ENCODE results near the gene PPFIBP2. TPM values are rescaled to one million over a fixed set of nuclear protein-coding genes. Genes with fewer than 3 reads are reported as not detected.

PPFIBP2 gene
- total RNA-seq, 4 donors from 2014 or later: 7.5 to 12.5 (median 10.0) TPM

DNA sequence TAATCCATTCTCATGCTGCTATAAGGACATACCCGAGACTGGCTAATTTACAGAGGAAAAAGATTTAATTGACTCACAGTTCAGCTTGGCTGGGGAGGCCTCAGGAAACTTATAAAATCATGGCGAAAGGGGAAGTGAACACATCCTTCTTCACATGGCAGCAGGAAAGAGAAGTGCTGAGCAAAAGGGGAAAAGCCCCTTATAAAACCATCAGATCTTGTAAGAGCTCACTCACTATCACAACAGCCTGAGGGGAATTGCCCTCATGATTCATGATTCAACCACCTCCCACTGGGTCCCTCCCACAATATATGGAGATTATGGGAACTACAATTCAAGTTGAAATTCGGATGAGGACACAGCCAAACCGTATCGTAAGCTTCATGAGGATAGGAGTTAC, 163.3 kb downstream of the PPFIBP2 start:
- Histone ChIP-seq H3K36me3 (no peaks in the 10 kb centered on the region), H3K9me3 (no peaks in the 10 kb centered on the region), H3K27ac (replicated peaks in 1 of 4) (no peak overlapping the region), H3K4me1 (peaks cover 14 to 20% (median 18%) of the 10 kb centered on the region in 4 donors), H3K4me3 (no peak overlapping the region), H3K27me3 (peaks cover 0 to 53% (median 6%) of the 10 kb centered on the region in 4 donors)
- DNase-seq (ENCODE audit: extremely low spot score): no peak
- intact Hi-C loops (cut with DNase I): no loop called here
- no peak for TF ChIP-seq POLR2AphosphoS5 (IDR thresholded peaks at IDR 0.05)
- no peak for TF ChIP-seq POLR2A (IDR thresholded peaks at IDR 0.05; ENCODE audit: low read depth)
- no peak for TF ChIP-seq EP300 (IDR thresholded peaks at IDR 0.05)
- no peak for TF ChIP-seq CTCF (IDR thresholded peaks at IDR 0.05)
- 78% methylated on average over 5 of the region's 5 CpGs for WGBS

DNA sequence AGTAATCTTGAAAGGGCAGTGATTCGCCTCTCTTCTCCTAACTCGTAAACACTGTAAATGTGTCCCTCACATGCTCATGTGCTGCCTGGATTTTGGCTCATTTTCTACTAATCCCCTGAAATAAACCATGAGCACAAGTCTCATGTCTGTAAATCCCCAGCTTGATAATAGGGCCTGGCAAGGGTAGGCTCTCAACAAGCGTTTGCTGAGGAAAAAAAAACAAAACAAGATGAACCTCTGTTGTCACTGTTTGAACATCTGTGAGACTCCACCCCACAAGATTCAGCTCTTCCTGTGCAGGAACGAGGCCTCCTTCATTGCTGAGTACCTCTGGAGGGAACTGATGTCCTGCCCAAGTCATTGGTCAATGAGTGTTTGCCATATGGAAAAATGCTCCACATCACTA, 164.0 kb downstream of the PPFIBP2 start:
- no peak for DNase-seq (ENCODE audit: extremely low spot score)
- intact Hi-C loops (cut with DNase I): no loop called here
- Histone ChIP-seq H3K4me3 (no peak overlapping the region), H3K4me1 (peaks cover 11 to 17% (median 16%) of the 10 kb centered on the region in 4 donors), H3K36me3 (no peaks in the 10 kb centered on the region), H3K27me3 (peaks cover 0 to 46% (median 6%) of the 10 kb centered on the region in 4 donors), H3K9me3 (no peaks in the 10 kb centered on the region), H3K27ac (replicated peaks in 1 of 4) (no peak overlapping the region)
- TF ChIP-seq POLR2AphosphoS5 (IDR thresholded peaks at IDR 0.05) (no peak), POLR2A (IDR thresholded peaks at IDR 0.05; ENCODE audit: low read depth) (no peak), CTCF (IDR thresholded peaks at IDR 0.05) (no peak), EP300 (IDR thresholded peaks at IDR 0.05) (no peak)
- WGBS: 55% methylated on average over 4 of the region's 4 CpGs

DNA sequence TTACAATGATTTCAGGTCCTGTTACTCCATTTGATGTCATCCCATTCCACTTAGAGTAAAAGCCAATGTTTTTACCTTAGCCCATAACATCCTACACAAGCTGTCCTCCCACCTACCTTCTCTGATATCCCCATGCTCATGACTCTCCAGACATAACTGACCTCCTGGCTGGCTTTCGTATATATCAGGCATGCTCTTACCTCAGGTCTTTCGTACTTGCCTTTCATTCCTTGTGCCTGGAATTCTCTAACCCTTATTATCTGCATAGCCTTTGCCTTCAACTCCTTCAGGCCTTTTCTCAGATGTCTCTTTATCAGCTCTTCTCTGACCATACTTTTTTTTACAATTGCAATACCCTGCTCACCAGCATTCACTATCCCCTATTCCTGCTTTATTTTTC, 169.8 kb downstream of the PPFIBP2 start:
- Histone ChIP-seq H3K9me3 (no peaks in the 10 kb centered on the region), H3K4me1 (no peaks in the 10 kb centered on the region), H3K27me3 (peaks cover 0 to 19% (median 2%) of the 10 kb centered on the region in 4 donors), H3K36me3 (no peaks in the 10 kb centered on the region), H3K4me3 (no peak overlapping the region), H3K27ac (replicated peaks in 1 of 4) (no peak overlapping the region)
- TF ChIP-seq EP300 (IDR thresholded peaks at IDR 0.05) (no peak), POLR2AphosphoS5 (IDR thresholded peaks at IDR 0.05) (no peak), POLR2A (IDR thresholded peaks at IDR 0.05; ENCODE audit: low read depth) (no peak), CTCF (IDR thresholded peaks at IDR 0.05) (no peak)
- no peak for DNase-seq (ENCODE audit: extremely low spot score)
- 90% methylated on average over 2 of the region's 2 CpGs for WGBS
- intact Hi-C loops (cut with DNase I): no loop called here

GRCh38 chr11:7686761-7687160, 173.0 kb downstream of the PPFIBP2 start:
- intact Hi-C loops (cut with DNase I): no loop called here
- 72% methylated on average over 4 of the region's 4 CpGs for WGBS
- TF ChIP-seq POLR2AphosphoS5 (IDR thresholded peaks at IDR 0.05) (no peak), EP300 (IDR thresholded peaks at IDR 0.05) (no peak), POLR2A (IDR thresholded peaks at IDR 0.05; ENCODE audit: low read depth) (no peak), CTCF (IDR thresholded peaks at IDR 0.05) (no peak)
- DNase-seq (ENCODE audit: extremely low spot score): no peak
- Histone ChIP-seq H3K27ac (replicated peaks in 1 of 4) (no peak overlapping the region), H3K4me3 (no peak overlapping the region), H3K4me1 (no peaks in the 10 kb centered on the region), H3K27me3 (peaks cover 0 to 7% (median 2%) of the 10 kb centered on the region in 4 donors), H3K9me3 (no peaks in the 10 kb centered on the region), H3K36me3 (no peaks in the 10 kb centered on the region)

DNA sequence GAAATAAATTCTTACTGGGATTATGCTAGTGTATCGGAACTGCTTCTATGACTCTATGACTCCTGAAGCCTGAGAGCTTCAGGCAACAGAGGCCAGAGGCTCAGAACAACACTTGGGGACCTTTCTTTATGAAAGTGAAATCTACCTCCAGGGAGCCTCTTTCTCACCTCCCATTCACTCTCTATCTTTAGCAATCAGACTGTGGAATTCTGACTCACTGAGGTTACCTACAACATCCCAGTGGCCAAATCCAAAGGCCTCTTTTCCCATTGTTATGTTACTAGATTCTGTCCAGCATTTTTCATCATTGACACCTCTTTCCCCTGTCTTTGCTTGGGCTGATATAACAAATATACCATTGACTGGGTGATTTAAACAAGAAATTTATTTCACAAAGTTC, 173.6 kb downstream of the PPFIBP2 start:
- Histone ChIP-seq H3K4me3 (no peak overlapping the region), H3K36me3 (no peaks in the 10 kb centered on the region), H3K9me3 (no peaks in the 10 kb centered on the region), H3K4me1 (no peaks in the 10 kb centered on the region), H3K27me3 (peaks cover 0 to 9% (median 2%) of the 10 kb centered on the region in 4 donors), H3K27ac (replicated peaks in 1 of 4) (no peak overlapping the region)
- DNase-seq (ENCODE audit: extremely low spot score): no peak
- 87% methylated on average over 1 of the region's 1 CpG for WGBS
- intact Hi-C loops (cut with DNase I): no loop called here
- TF ChIP-seq POLR2A (IDR thresholded peaks at IDR 0.05; ENCODE audit: low read depth) (no peak), CTCF (IDR thresholded peaks at IDR 0.05) (no peak), POLR2AphosphoS5 (IDR thresholded peaks at IDR 0.05) (no peak), EP300 (IDR thresholded peaks at IDR 0.05) (no peak)

Data from esophagus muscularis mucosa (tissue), 4 donors.